GM18498 (cell line): ENCODE data around the gene PSMA3.

ENCODE experiments used
- ATAC-seq: cut with Tn5 transposase; IDR thresholded peaks from one replicate; pipeline ENCODE4 v1.9.1; 2021; ENCODE audit warnings: mild to moderate bottlenecking, moderate library complexity; ENCODE audit not compliant: unreplicated experiment

Gene PSMA3

GRCh38 chr14:58298477-58299400, 54.1 kb downstream of the PSMA3 start, which contains the start of gene ARID4A:
TSS of gene ARID4A (plus strand) at chr14:58298555. CDS start at chr14:58299855, 1,300 bp downstream.
- ATAC-seq: peak; percentile 20

DNA sequence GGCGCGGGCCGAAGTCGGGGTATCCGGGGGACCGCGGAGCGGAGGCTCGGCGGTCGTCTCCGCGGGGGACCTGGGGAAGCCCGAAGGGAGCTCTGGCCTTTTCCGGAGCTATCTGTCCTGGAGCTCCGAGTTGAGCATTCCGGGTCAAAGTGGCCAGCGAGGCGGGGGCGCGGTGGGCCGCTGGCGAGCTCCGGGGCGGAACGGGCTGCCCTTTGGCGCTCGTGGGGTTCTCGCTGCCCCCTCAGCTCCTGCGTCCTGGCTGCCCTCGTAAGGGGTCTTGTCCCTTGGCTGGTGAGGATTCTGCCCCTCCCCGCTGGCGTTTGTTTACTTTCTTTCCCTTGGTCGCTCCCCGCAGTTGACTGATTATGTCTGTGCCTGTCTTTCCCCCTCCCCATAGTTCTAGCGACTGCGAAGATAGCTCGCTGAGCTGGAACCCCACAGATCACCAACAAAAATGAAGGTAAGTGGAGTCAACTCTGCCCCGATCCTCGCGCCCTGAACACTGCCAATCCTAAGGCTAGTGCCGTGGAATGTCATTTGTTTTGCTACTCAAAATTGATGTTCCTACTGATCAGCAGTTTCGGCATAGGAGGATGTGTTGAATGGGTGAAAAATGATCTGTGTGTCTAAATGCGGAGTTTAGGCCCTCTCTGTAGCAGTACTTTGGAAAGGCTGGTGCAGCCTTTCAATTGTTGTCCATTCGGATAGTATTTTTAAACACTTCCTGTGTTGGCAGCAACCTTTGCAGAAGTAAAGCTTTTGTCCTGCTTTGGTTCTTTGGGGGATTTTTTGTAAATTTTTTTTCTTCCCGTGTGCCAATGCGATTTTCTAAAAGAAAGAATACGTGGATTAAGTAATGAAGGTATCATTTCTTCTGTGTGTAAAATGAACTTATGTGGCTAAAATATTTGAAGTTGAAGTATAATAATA, 55.0 kb downstream of the PSMA3 start:
- ATAC-seq: no peak

GRCh38 chr14:58301416-58301815, 56.8 kb downstream of the PSMA3 start:
- ATAC-seq: no peak

DNA sequence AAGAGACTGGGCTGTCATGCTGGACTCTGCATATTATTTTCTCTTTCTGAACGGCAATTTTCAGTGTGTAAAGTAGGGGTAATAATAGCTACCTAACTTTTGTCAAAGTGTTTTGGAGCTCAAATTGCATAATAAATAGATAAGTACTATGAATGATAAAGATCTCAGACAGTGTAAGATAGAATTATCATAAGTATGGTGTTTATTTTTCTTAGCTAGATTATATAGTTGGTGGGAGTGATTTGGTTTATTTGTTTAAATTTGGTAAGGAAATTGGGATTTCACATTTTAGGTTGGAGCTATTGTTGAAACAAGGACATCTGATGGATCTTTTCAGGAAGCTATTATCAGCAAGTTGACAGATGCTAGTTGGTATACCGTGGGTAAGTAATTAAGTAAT, 61.1 kb downstream of the PSMA3 start:
- ATAC-seq: no peak

DNA sequence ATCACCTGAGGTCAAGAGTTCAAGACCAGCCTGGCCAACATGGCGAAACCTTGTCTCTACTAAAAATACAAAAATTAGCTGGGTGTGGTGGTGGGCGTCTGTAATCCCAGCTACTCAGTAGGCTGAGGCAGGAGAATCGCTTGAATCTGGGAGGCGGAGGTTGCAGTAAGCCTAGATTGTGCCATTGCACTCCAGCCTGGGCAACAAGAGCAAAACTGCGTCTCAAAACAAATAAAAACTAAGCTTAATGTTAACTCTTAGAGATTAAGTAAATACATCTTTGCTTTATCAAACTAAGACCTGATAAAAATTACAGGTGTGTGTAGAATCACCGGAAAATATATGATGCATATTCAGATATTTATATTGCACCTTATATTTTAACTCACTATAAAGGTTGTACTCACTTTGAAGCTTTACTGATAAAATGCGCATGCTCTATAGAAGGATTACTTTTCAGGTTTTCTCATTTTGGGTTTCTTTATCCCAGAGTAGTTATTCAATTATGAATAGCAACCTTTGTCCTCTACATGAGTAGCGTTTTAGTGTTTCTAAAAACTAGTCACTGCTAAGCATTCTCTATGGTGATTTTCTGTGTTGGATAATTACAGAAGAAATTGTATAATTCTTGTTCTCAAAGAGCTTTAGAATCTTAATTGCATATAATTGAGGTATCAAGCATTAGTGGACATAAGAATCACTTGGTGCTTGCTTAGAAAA, 63.1 kb downstream of the PSMA3 start:
- no peak for ATAC-seq

DNA sequence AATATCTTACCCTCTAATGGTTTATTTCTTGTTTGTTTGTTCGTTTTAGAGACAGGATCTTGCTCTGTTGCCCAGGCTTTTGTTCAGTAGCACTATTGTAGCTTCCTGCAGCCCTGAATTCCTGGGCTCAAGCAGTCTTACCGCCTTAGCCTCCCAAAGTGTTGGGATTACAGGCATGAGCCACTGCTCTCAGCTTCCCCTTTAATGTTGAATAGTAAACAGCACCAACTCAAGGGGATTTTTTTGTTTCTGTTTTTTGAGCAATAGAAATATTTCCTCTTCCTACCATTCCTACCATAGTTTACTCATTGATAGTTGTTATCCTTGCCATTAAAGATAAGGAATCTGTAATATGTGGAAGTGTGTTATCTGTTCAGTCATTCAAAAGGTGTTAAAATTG, 64.4 kb downstream of the PSMA3 start:
- ATAC-seq: no peak

DNA sequence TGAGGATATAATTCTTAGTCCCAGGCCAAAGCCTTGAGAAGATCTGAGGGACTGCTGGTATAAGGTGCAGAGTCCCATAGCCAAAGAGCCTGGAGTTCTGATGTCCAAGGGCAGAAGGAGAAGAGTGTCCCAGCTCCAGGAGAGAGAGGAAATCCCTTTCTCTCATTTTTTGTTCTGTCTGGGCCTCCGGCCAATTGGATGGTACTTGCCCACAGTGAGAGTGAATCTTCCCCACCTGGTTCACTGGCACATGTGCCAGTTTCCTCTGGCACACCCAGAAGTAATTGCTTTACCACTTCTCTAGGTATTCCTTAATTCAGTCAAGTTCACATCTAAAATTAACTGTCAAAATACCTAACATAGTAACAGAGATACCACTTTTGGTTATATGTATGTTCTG, 69.1 kb downstream of the PSMA3 start:
- no peak for ATAC-seq

DNA sequence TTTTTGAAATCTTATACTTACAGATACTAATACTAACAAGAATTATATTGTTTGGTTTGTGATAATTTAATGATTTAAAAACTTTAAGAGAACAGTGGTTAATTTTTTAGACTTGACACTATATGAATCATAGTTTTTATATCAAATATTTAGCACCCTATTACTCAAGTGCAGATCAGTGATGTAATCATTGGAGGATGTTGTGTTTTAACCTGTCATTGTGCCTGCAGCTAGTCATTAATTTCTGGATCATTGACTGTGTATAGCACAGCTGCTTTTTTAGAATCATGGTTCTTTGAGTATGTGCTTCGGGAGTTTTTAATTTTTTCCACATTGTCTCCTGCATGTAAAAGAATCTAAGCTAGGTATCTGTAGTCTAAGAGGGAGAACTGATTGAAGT, 71.0 kb downstream of the PSMA3 start:
- ATAC-seq: no peak
